Endothelial cell of umbilical vein (primary cell): ENCODE results near the gene TARBP1. TPM values are rescaled to one million over a fixed set of nuclear protein-coding genes. Genes with fewer than 3 reads are reported as not detected.

Experiments used
- BruUV-seq: library from RNA; stranded (reverse); fragments of 400-500 nt; replicated peaks from 2 replicates; lab custom pipeline; 2021; lab: Mats Ljungman, UMichigan
- CTCF ChIA-PET: fragments of 300-600, 350-600 bp; sonication (Branson Sonifier 250); formaldehyde crosslinking; loops from one replicate; lab custom pipeline; 2021; ENCODE audit warnings: antibody characterized with exemption, inconsistent platforms; lab: Charles Lee
- POLR2A ChIA-PET: fragments of 300-600, 350-600 bp; sonication (Branson Sonifier 250); formaldehyde crosslinking; loops from one replicate; lab custom pipeline; 2021; ENCODE audit warnings: antibody characterized with exemption, inconsistent platforms; lab: Charles Lee
- DNase-seq: peaks from one replicate; pipeline ENCODE4 v3.0.0-alpha.2; 2011; ENCODE audit warnings: low read depth, low spot score
- FAIRE-seq: peaks from 2 replicates; lab custom pipeline; 2011; peaks lifted over from hg19 to GRCh38; lab: Jason Lieb, UNC
- H2AFZ ChIP-seq: 2 replicates; pipeline ENCODE4 v1.6.0; 2012; ENCODE audit warnings: low read depth, low read length, control low read depth, inconsistent platforms
- H3K27ac ChIP-seq: 2 replicates; pipeline ENCODE4 v1.5.1; 2011; ENCODE audit warnings: low read depth, mild to moderate bottlenecking, control low read depth, low read length, moderate library complexity; ENCODE audit not compliant: insufficient read depth
- H3K27me3 ChIP-seq, 2 experiments: 2 replicates each; pipeline versions ENCODE4 v1.6.0 to v1.6.1; 2011; ENCODE audit warnings: low read length in 2 of 2, mixed read lengths in 1 of 2; ENCODE audit not compliant: control insufficient read depth in 2 of 2, insufficient read depth in 2 of 2
- H3K36me3 ChIP-seq, 2 experiments: 2 replicates in 1 of 2; 3 replicates in 1 of 2; pipeline ENCODE4 v1.5.1; 2011; ENCODE audit warnings: low read length in 2 of 2, mild to moderate bottlenecking in 1 of 2, moderate library complexity in 1 of 2; ENCODE audit not compliant: control insufficient read depth in 2 of 2, insufficient read depth in 2 of 2; ENCODE audit errors: extremely low read depth in 1 of 2
- H3K4me1 ChIP-seq: 3 replicates; pipeline ENCODE4 v1.5.1; 2011; ENCODE audit warnings: mild to moderate bottlenecking, low read length; ENCODE audit not compliant: control insufficient read depth, insufficient read depth; ENCODE audit errors: extremely low read depth
- H3K4me2 ChIP-seq: 2 replicates; pipeline ENCODE4 v1.6.1; 2011; ENCODE audit warnings: low read length, control low read depth, mixed read lengths; ENCODE audit not compliant: insufficient read depth
- H3K4me3 ChIP-seq, 3 experiments: fragments of 200-600 bp in 1 of 3; sonication (generic), shearing (Covaris generic) in 1 of 3; replicated peaks in 1 of 3; 2 replicates each; pipeline ENCODE4 v1.5.1; 2011 to 2016; ENCODE audit warnings: control low read depth in 3 of 3, low read length in 3 of 3, mild to moderate bottlenecking in 2 of 3, inconsistent platforms in 1 of 3, low read depth in 1 of 3, moderate library complexity in 1 of 3; ENCODE audit not compliant: insufficient read depth in 1 of 3
- H3K79me2 ChIP-seq: 2 replicates; pipeline ENCODE4 v1.6.0; 2012; ENCODE audit warnings: low read length, inconsistent platforms; ENCODE audit not compliant: control insufficient read depth, insufficient read depth
- H3K9ac ChIP-seq: replicated peaks from 2 replicates; pipeline ENCODE3; 2011; ENCODE audit warnings: low read length, control low read depth; ENCODE audit not compliant: insufficient read depth; ENCODE audit errors: extremely low read depth
- H3K9me1 ChIP-seq: replicated peaks from 3 replicates; pipeline ENCODE4 v1.6.0; 2011; ENCODE audit warnings: mild to moderate bottlenecking, low read length; ENCODE audit not compliant: control insufficient read depth, insufficient read depth; ENCODE audit errors: extremely low read depth
- H3K9me3 ChIP-seq: replicated peaks from 2 replicates; pipeline ENCODE4 v1.5.1; 2012; ENCODE audit warnings: low read length, inconsistent platforms; ENCODE audit not compliant: control insufficient read depth, insufficient read depth
- H4K20me1 ChIP-seq: replicated peaks from 2 replicates; pipeline ENCODE3; 2011; ENCODE audit warnings: mild to moderate bottlenecking, low read length; ENCODE audit not compliant: control insufficient read depth, insufficient read depth; ENCODE audit errors: extremely low read depth
- FOS ChIP-seq: IDR thresholded peaks from 2 replicates; pipeline ENCODE4 v1.6.1; 2011; ENCODE audit warnings: mild to moderate bottlenecking, low read length, moderate library complexity, borderline replicate concordance; ENCODE audit not compliant: insufficient read depth
- GATA2 ChIP-seq: IDR thresholded peaks from 2 replicates; pipeline ENCODE4 v1.7.0; 2011; ENCODE audit warnings: low read depth, mild to moderate bottlenecking, moderate library complexity, mixed read lengths, low read length; ENCODE audit not compliant: insufficient read length, insufficient read depth
- JUN ChIP-seq: IDR thresholded peaks from 2 replicates; pipeline ENCODE4 v1.6.1; 2011; ENCODE audit warnings: borderline replicate concordance, low read depth; ENCODE audit not compliant: insufficient read length, insufficient read depth
- MYC ChIP-seq: IDR thresholded peaks from one replicate; pipeline ENCODE4 v1.6.1; 2011; ENCODE audit warnings: mild to moderate bottlenecking, low read depth, low read length
- POLR2A ChIP-seq: IDR thresholded peaks from 2 replicates; pipeline ENCODE4 v1.6.1; 2012; ENCODE audit warnings: low read depth, mild to moderate bottlenecking, control low read depth, low read length
- POLR2AphosphoS5 ChIP-seq: IDR thresholded peaks from 2 replicates; pipeline ENCODE4 v1.6.1; 2012; ENCODE audit warnings: low read depth, mild to moderate bottlenecking, control low read depth, low read length, moderate library complexity; ENCODE audit not compliant: insufficient read depth
- dilution Hi-C: fragments of 300-500 bp; cut with MboI; formaldehyde crosslinking; loops from one replicate; pipeline ENCODE4 v1.15.0; 2019; ENCODE audit warnings: low sequenced_read_pairs; ENCODE audit not compliant: extremely low pct_ligation_motif_present
- intact Hi-C: fragments of 100-400 bp; cut with micrococcal nuclease; formaldehyde crosslinking; loops from one replicate; pipeline ENCODE4 v1.10.0; 2022
- polyA plus RNA-seq, 4 experiments: library from polyadenylated mRNA; depleted of rRNA in 3 of 4; stranded (reverse) in 3 of 4; unstranded in 1 of 4; fragments of >200 nt; gene quantifications; 2 replicates each; pipeline versions ENCODE4 v1.2.1 to v1.2.3, GENCODE V29; 2011 to 2012; ENCODE audit warnings: missing spikeins in 1 of 4
- total RNA-seq: library from RNA; stranded (reverse); gene quantifications from 2 replicates; pipeline ENCODE4 v1.2.3, GENCODE V29; 2021
- TF ChIP-seq, protein P1 (sequence below): IDR thresholded peaks from 2 replicates; pipeline ENCODE4 v1.6.1; 2011; ENCODE audit not compliant: insufficient read depth, insufficient read length
- TF ChIP-seq, protein P2 (sequence below), 2 donors: IDR thresholded peaks; 1 replicate in 1 of 2; 2 replicates in 1 of 2; pipeline ENCODE4 v1.5.1; 2011; ENCODE audit warnings: low read length in 2 of 2, mild to moderate bottlenecking in 2 of 2, moderate library complexity in 2 of 2, control low read depth in 1 of 2, inconsistent platforms in 1 of 2, low read depth in 1 of 2; ENCODE audit not compliant: insufficient read depth in 1 of 2; ENCODE audit errors: extremely low read depth in 1 of 2

The TARBP1 gene
- total and polyA plus RNA-seq, 2 donors (not counting 3 experiments of a cell fraction or from before 2014, with no cell fraction given): 17.3 to 23.4 TPM

DNA sequence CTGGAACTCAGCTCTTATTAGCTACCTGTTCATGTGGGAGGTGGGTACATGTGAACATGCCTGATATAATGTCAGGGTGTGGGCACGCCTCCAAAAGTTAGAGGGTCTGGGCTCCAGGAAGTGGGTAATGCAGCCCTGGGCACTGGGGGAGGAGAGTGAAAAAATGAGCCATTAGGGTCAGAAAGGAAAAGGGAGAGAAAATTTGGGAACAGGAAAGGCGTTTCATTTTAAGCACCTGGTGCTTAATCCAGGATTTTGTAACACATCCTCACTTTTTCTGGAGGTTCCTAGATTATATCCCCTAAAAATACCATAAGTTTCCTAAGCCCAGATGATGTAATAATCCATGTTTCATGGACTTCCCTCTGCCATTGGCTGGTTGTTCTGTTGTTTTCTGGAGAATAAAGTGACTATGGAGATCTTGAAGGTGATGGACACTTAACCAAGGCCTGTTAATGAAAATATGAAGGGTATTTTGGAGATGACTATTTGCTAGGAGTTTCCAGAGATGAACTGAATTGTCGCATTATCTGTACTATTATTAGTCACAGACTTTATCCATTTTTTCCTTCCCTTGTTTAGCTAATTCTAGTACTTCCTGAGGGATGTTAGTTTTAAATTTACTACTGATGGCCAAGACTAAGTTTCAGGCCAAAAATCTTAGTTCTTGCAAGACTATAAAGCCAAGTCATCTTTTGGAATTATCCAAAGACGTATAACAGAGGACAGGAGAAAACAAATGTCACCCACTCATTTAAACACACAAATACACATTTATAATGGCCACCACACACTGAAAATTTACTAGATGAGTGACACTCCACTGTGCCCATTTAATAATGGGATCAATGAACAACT lies 24.4 kb upstream of the TARBP1 start:
- no peaks in the 10 kb centered on the region for H3K79me2 ChIP-seq
- H3K36me3 ChIP-seq: no peaks in the 10 kb centered on the region
- FAIRE-seq: no peak
- H3K4me1 ChIP-seq: peaks cover 8% of the 10 kb centered on the region
- no peak overlapping the region for H3K9ac ChIP-seq
- intact Hi-C loops (no loop called here), dilution Hi-C loops (no loop called here)
- no peaks in the 10 kb centered on the region for H3K27me3 ChIP-seq
- ChIA-PET CTCF (interaction anchor here (0.7 to 2.4 kb wide), 5 partner anchors 8 to 580 kb away, joined by 3 to 7 read pairs (median 3); no protein-coding TSS in a partner anchor), POLR2A (no interaction called here)
- TF ChIP-seq, protein P1, sequence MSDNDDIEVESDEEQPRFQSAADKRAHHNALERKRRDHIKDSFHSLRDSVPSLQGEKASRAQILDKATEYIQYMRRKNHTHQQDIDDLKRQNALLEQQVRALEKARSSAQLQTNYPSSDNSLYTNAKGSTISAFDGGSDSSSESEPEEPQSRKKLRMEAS: no peak
- TF ChIP-seq, protein P2, sequence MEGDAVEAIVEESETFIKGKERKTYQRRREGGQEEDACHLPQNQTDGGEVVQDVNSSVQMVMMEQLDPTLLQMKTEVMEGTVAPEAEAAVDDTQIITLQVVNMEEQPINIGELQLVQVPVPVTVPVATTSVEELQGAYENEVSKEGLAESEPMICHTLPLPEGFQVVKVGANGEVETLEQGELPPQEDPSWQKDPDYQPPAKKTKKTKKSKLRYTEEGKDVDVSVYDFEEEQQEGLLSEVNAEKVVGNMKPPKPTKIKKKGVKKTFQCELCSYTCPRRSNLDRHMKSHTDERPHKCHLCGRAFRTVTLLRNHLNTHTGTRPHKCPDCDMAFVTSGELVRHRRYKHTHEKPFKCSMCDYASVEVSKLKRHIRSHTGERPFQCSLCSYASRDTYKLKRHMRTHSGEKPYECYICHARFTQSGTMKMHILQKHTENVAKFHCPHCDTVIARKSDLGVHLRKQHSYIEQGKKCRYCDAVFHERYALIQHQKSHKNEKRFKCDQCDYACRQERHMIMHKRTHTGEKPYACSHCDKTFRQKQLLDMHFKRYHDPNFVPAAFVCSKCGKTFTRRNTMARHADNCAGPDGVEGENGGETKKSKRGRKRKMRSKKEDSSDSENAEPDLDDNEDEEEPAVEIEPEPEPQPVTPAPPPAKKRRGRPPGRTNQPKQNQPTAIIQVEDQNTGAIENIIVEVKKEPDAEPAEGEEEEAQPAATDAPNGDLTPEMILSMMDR (IDR thresholded peaks at IDR 0.05; ENCODE audit: extremely low read depth in 1 of 2, insufficient read depth in 1 of 2, low read depth in 1 of 2, low read length in 2 of 2): no peak
- no peak for TF ChIP-seq POLR2A
- TF ChIP-seq GATA2: no peak
- no peak for TF ChIP-seq MYC
- no peak for TF ChIP-seq FOS
- TF ChIP-seq POLR2AphosphoS5: no peak
- no peak for TF ChIP-seq JUN
- H4K20me1 ChIP-seq: no peaks in the 10 kb centered on the region
- BruUV-seq: no TSS peak
- no peak for DNase-seq
- no peak overlapping the region for H3K27ac ChIP-seq
- no peaks in the 10 kb centered on the region for H3K9me1 ChIP-seq
- no peaks in the 10 kb centered on the region for H3K9me3 ChIP-seq
- H3K4me3 ChIP-seq: no peak overlapping the region
- no peak overlapping the region for H3K4me2 ChIP-seq
- H2AFZ ChIP-seq: no peak overlapping the region
